GM23248 (cell line): Measurements from ENCODE around the gene TMTC3.

Experiments
- EZH2 ChIP-seq: fragments of 200-600 bp; sonication (generic); IDR thresholded peaks from 2 replicates; pipeline ENCODE4 v1.6.1; 2018; ENCODE audit warnings: antibody characterized with exemption, mild to moderate bottlenecking; ENCODE audit not compliant: insufficient read depth, poor library complexity, severe bottlenecking
- EZH2phosphoT487 ChIP-seq: fragments of 200-600 bp; sonication (generic); IDR thresholded peaks from 2 replicates; pipeline ENCODE4 v1.6.1; 2018; ENCODE audit warnings: antibody characterized with exemption, moderate library complexity, mild to moderate bottlenecking, low read depth; ENCODE audit not compliant: insufficient read depth

- no peak for TF ChIP-seq EZH2phosphoT487
- TF ChIP-seq EZH2, result no peak
Observed at GRCh38 chr12:88167384-88167783, 25.3 kb downstream of the TMTC3 start.
